Endodermal cell (in vitro differentiated cells): Measurements from ENCODE around the gene AK9. TPM values are rescaled to one million over a fixed set of nuclear protein-coding genes. Genes with fewer than 3 reads are reported as not detected.

ENCODE experiments used
- DNase-seq: peaks from one replicate; pipeline ENCODE4 v3.0.0-alpha.2; 2017
- H3K27ac ChIP-seq: 2 replicates; pipeline ENCODE4 v1.5.1; 2013; ENCODE audit warnings: mild to moderate bottlenecking, low read depth, low read length, moderate library complexity
- H3K27me3 ChIP-seq: 2 replicates; pipeline ENCODE4 v1.6.1; 2013; ENCODE audit warnings: mild to moderate bottlenecking, low read length, moderate library complexity; ENCODE audit not compliant: insufficient read depth, control insufficient read depth, poor library complexity, severe bottlenecking
- H3K36me3 ChIP-seq: 2 replicates; pipeline ENCODE4 v1.7.0; 2013; ENCODE audit warnings: mild to moderate bottlenecking, low read length, moderate library complexity; ENCODE audit not compliant: control insufficient read depth, insufficient read depth
- H3K4me1 ChIP-seq: one replicate; pipeline ENCODE4 v1.7.0; 2013; ENCODE audit warnings: low read length; ENCODE audit not compliant: control insufficient read depth, insufficient read depth
- H3K4me3 ChIP-seq: 2 replicates; pipeline ENCODE4 v1.5.1; 2013; ENCODE audit warnings: mild to moderate bottlenecking, low read length, moderate library complexity
- H3K9ac ChIP-seq: 2 replicates; pipeline ENCODE4 v1.6.1; 2013; ENCODE audit warnings: mild to moderate bottlenecking, low read length, moderate library complexity; ENCODE audit not compliant: poor library complexity, severe bottlenecking; ENCODE audit errors: extremely low read depth
- H3K9me3 ChIP-seq: 2 replicates; pipeline ENCODE4 v1.6.1; 2013; ENCODE audit warnings: mild to moderate bottlenecking, low read length, moderate library complexity; ENCODE audit not compliant: control insufficient read depth
- H3K27ac Mint-ChIP-seq: 2 replicates; pipeline ENCODE4 v1.8.0; 2020; ENCODE audit warnings: mixed read lengths
- H3K27me3 Mint-ChIP-seq: 2 replicates; pipeline ENCODE4 v1.8.0; 2021; ENCODE audit warnings: mild to moderate bottlenecking, mixed read lengths; ENCODE audit not compliant: insufficient read depth
- H3K36me3 Mint-ChIP-seq: 2 replicates; pipeline ENCODE4 v1.8.0; 2020; ENCODE audit warnings: low read depth, mixed read lengths
- H3K4me1 Mint-ChIP-seq: 2 replicates; pipeline ENCODE4 v1.8.0; 2020; ENCODE audit warnings: mixed read lengths
- H3K4me3 Mint-ChIP-seq: 2 replicates; pipeline ENCODE4 v1.8.0; 2020; ENCODE audit warnings: mild to moderate bottlenecking, moderate library complexity, mixed read lengths
- H3K9me3 Mint-ChIP-seq: 2 replicates; pipeline ENCODE4 v1.8.0; 2020; ENCODE audit warnings: mild to moderate bottlenecking, mixed read lengths
- CTCF ChIP-seq: fragments of 200-600 bp; sonication (generic); conservative IDR thresholded peaks from 2 replicates; pipeline ENCODE4 v1.5.0; 2021; ENCODE audit warnings: antibody characterized with exemption, mild to moderate bottlenecking
- WGBS, 2 experiments: methylation state at CpG; one replicate each; pipeline versions ENCODE4 v1.1.5 to v1.1.7; 2013; ENCODE audit warnings: missing lambda C conversion rate in 2 of 2, mixed read lengths in 1 of 2; ENCODE audit not compliant: insufficient coverage in 1 of 2, insufficient read length in 1 of 2; 5-methylcytosine and 5-hydroxymethylcytosine counted together
- total RNA-seq, 2 donors: library from RNA; stranded (reverse); fragmentation: NEBNext Ultra II Directional in 1 of 2; extraction: Animal tissue kit (Norgen Biotek cat#: 25700) in 1 of 2; gene quantifications; 2 replicates in 1 of 2; 3 replicates in 1 of 2; pipeline ENCODE4 v1.2.1, GENCODE V29; 2021

Gene AK9
- total RNA-seq, 2 donors from 2014 or later, result 1.8 to 2.7 TPM

GRCh38 chr6:109477184-109477583, 213.8 kb downstream of the AK9 start:
- Mint-ChIP-seq H3K9me3 (no peaks in the 10 kb centered on the region), H3K27ac (peak overlapping the region; percentile 92), H3K4me1 (peaks cover 39% of the 10 kb centered on the region), H3K36me3 (peaks cover 65% of the 10 kb centered on the region), H3K4me3 (peak overlapping the region; percentile 42), H3K27me3 (no peaks in the 10 kb centered on the region)
- Histone ChIP-seq H3K9me3 (peaks cover 14% of the 10 kb centered on the region), H3K27ac (no peak overlapping the region), H3K4me3 (peak overlapping the region; percentile 58), H3K36me3 (peaks cover 83% of the 10 kb centered on the region), H3K9ac (no peak overlapping the region), H3K27me3 (no peaks in the 10 kb centered on the region), H3K4me1 (no peaks in the 10 kb centered on the region)
- TF ChIP-seq CTCF, result no peak
- WGBS, 2 experiments, result 60 to 100% methylated on average over 1 to 2 of the region's 2 CpGs
- DNase-seq, result no peak

GRCh38 chr6:109475625-109476024, 215.4 kb downstream of the AK9 start:
- H3K36me3 Mint-ChIP-seq, result peaks cover 68% of the 10 kb centered on the region
- no peak overlapping the region for H3K27ac ChIP-seq
- no peak for DNase-seq
- no peaks in the 10 kb centered on the region for H3K9me3 Mint-ChIP-seq
- H3K27me3 Mint-ChIP-seq, result no peaks in the 10 kb centered on the region
- peaks cover 82% of the 10 kb centered on the region for H3K36me3 ChIP-seq
- TF ChIP-seq CTCF, result no peak
- peaks cover 14% of the 10 kb centered on the region for H3K9me3 ChIP-seq
- H3K4me1 Mint-ChIP-seq, result peaks cover 35% of the 10 kb centered on the region
- H3K27me3 ChIP-seq, result no peaks in the 10 kb centered on the region
- 85 to 95% methylated on average over 2 of the region's 2 CpGs for WGBS, 2 experiments
- H3K9ac ChIP-seq, result no peak overlapping the region
- no peak overlapping the region for H3K27ac Mint-ChIP-seq
- no peak overlapping the region for H3K4me3 ChIP-seq
- no peak overlapping the region for H3K4me3 Mint-ChIP-seq
- no peaks in the 10 kb centered on the region for H3K4me1 ChIP-seq

DNA sequence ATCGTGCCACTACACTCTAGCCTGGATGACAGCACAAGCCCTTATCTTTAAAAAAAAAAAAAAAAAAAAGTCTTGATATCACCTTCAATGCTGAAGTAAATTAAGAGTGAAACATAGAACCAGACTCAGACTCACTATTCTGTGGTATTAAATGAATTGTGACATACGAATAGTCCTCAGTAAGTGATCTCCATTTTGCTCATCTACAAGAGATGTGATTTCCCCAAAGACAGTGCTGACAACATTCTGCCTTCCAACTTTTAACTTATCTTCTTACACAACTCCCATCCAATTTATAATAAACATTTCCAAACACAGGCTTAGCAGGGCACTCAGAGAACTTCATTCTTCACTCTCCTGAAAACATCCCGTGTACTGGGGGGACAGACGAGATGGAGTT, 216.0 kb downstream of the AK9 start:
- peaks cover 30% of the 10 kb centered on the region for H3K4me1 Mint-ChIP-seq
- no peak overlapping the region for H3K4me3 Mint-ChIP-seq
- H3K4me1 ChIP-seq, result no peaks in the 10 kb centered on the region
- no peak for TF ChIP-seq CTCF
- H3K27ac Mint-ChIP-seq, result no peak overlapping the region
- peaks cover 83% of the 10 kb centered on the region for H3K36me3 ChIP-seq
- H3K27me3 ChIP-seq, result no peaks in the 10 kb centered on the region
- H3K36me3 Mint-ChIP-seq, result peaks cover 68% of the 10 kb centered on the region
- 94 to 97% methylated on average over 3 to 4 of the region's 4 CpGs for WGBS, 2 experiments
- DNase-seq, result no peak
- H3K27ac ChIP-seq, result no peak overlapping the region
- no peak overlapping the region for H3K4me3 ChIP-seq
- H3K9me3 ChIP-seq, result peaks cover 14% of the 10 kb centered on the region
- H3K9ac ChIP-seq, result no peak overlapping the region
- H3K9me3 Mint-ChIP-seq, result no peaks in the 10 kb centered on the region
- H3K27me3 Mint-ChIP-seq, result no peaks in the 10 kb centered on the region
